Transverse colon (tissue), 4 donors: ENCODE results near the gene GNG3. TPM values are rescaled to one million over a fixed set of nuclear protein-coding genes. Genes with fewer than 3 reads are reported as not detected.
A peak's percentile ranks its signal among the peaks of the same experiment; 100 is the strongest.

Experiments used
- DNase-seq: peaks from one replicate; pipeline ENCODE4 v3.0.0-alpha.2; 2019
- H3K27ac ChIP-seq, 4 donors: fragments of 200-600 bp; sonication (generic); 2 replicates each; pipeline ENCODE4 v1.5.1; 2016 to 2018; ENCODE audit warnings: inconsistent platforms in 4 of 4
- H3K27me3 ChIP-seq: fragments of 200-600 bp; sonication (generic); 2 replicates; pipeline ENCODE4 v1.5.1; 2017; ENCODE audit warnings: inconsistent platforms
- H3K36me3 ChIP-seq, 4 donors: fragments of 200-600 bp; sonication (generic); 2 replicates each; pipeline ENCODE4 v1.5.1; 2017 to 2019; ENCODE audit warnings: inconsistent platforms in 4 of 4
- H3K4me1 ChIP-seq, 4 donors: fragments of 200-600 bp; sonication (generic); 2 replicates each; pipeline ENCODE4 v1.5.1; 2017 to 2020; ENCODE audit warnings: inconsistent platforms in 4 of 4
- H3K4me3 ChIP-seq, 4 donors: fragments of 200-600 bp; sonication (generic); 1 replicate in 1 of 4; 2 replicates in 3 of 4; pipeline versions ENCODE4 v1.5.1 to v1.6.1; 2017 to 2019; ENCODE audit warnings: inconsistent platforms in 4 of 4
- H3K9me3 ChIP-seq, 2 donors: fragments of 200-600 bp; sonication (generic); 2 replicates each; pipeline ENCODE4 v1.5.1; 2017 to 2019; ENCODE audit warnings: inconsistent platforms in 2 of 2
- CTCF ChIP-seq, 5 experiments: fragments of 200-600 bp in 3 of 5; fragments of 450-650 bp in 2 of 5; sonication (generic) in 3 of 5; IDR thresholded peaks; 1 replicate in 2 of 5; 2 replicates in 3 of 5; pipeline ENCODE4 v1.5.1; 2016 to 2017; ENCODE audit warnings: antibody characterized with exemption in 5 of 5, inconsistent platforms in 3 of 5, mild to moderate bottlenecking in 2 of 5, moderate library complexity in 1 of 5
- EP300 ChIP-seq: sonication (generic); formaldehyde crosslinking; IDR thresholded peaks from one replicate; pipeline ENCODE4 v1.6.1; 2017; ENCODE audit warnings: antibody characterized with exemption, low read depth
- POLR2A ChIP-seq: fragments of 450-650 bp; IDR thresholded peaks from one replicate; pipeline ENCODE4 v1.6.1; 2016; ENCODE audit warnings: antibody characterized with exemption, mild to moderate bottlenecking, moderate library complexity
- POLR2AphosphoS5 ChIP-seq, 3 donors: sonication (generic); formaldehyde crosslinking; IDR thresholded peaks; one replicate each; pipeline ENCODE4 v1.6.1; 2016; ENCODE audit warnings: antibody characterized with exemption in 3 of 3
- WGBS, 2 donors: methylation state at CpG; one replicate each; pipeline ENCODE4 v1.1.5; 2018; ENCODE audit warnings: low coverage in 1 of 2; 5-methylcytosine and 5-hydroxymethylcytosine counted together
- in situ Hi-C, 4 donors: fragments of 200-750 bp; cut with MboI; loops; one replicate each; pipeline versions ENCODE4 v1.15.0 to v1.15.1; 2017; ENCODE audit warnings: low sequenced_read_pairs in 3 of 4, low pct_ligation_motif_present in 1 of 4, low pct_unique_long_range_greater_than_20kb in 1 of 4
- intact Hi-C: fragments of 100-400 bp; cut with DNase I; formaldehyde crosslinking; loops from one replicate; pipeline ENCODE4 v1.15.1; 2023; ENCODE audit warnings: low total_unique reads
- total RNA-seq, 4 donors: library from RNA; depleted of rRNA; stranded (reverse); fragments of >200 nt; gene quantifications; one replicate each; pipeline ENCODE4 v1.1.0, GENCODE V29; 2016

Gene GNG3
- total RNA-seq, 4 donors from 2014 or later, result 0.64 TPM; not detected in 3

GRCh38 chr11:62676698-62677097, 30.8 kb upstream of the GNG3 start:
- Histone ChIP-seq H3K4me3 (no peak overlapping the region), H3K27me3 (no peaks in the 10 kb centered on the region), H3K27ac (no peak overlapping the region), H3K4me1 (peaks cover 24 to 41% (median 26%) of the 10 kb centered on the region in 4 donors), H3K9me3 (no peaks in the 10 kb centered on the region), H3K36me3 (peaks cover 0 to 15% (median 3%) of the 10 kb centered on the region in 4 donors)
- in situ Hi-C loops (loop anchor here in 2 of 4 donors (25.0 kb wide), 2 partner anchors 264 to 289 kb away; partner anchors contain the start of gene SCGB1A1 (in 1 of the 2)), intact Hi-C loops (no loop called here)
- 43 to 60% methylated on average over 4 to 6 of the region's 6 CpGs for WGBS, 2 donors
- TF ChIP-seq POLR2A (no peak), EP300 (no peak), CTCF (IDR thresholded peaks at IDR 0.05) (no peak), POLR2AphosphoS5 (IDR thresholded peaks at IDR 0.05) (no peak)
- no peak for DNase-seq

GRCh38 chr11:62677156-62677555, 30.3 kb upstream of the GNG3 start:
- in situ Hi-C loops, result loop anchor here in 2 of 4 donors (25.0 kb wide), 2 partner anchors 265 to 290 kb away; partner anchors contain the start of gene SCGB1A1 (in 1 of the 2)
- no peak overlapping the region for H3K4me3 ChIP-seq

GRCh38 chr11:62677714-62678113, 29.8 kb upstream of the GNG3 start:
- Histone ChIP-seq H3K27ac (peak overlapping the region in 2 of 4 donors; percentile 93 to 95), H3K27me3 (no peaks in the 10 kb centered on the region), H3K4me3 (peak overlapping the region in 1 of 4 donors; percentile 85), H3K4me1 (peaks cover 21 to 38% (median 23%) of the 10 kb centered on the region in 4 donors), H3K36me3 (peaks cover 0 to 15% (median 3%) of the 10 kb centered on the region in 4 donors), H3K9me3 (no peaks in the 10 kb centered on the region)
- 80 to 87% methylated on average over 5 to 15 of the region's 15 CpGs for WGBS, 2 donors
- no peak for DNase-seq
- intact Hi-C loops (no loop called here), in situ Hi-C loops (loop anchor here in 2 of 4 donors (25.0 kb wide), 2 partner anchors 265 to 290 kb away; partner anchors contain the start of gene SCGB1A1 (in 1 of the 2))
- no peak for TF ChIP-seq EP300
- no peak for TF ChIP-seq CTCF (IDR thresholded peaks at IDR 0.05)
- no peak for TF ChIP-seq POLR2AphosphoS5 (IDR thresholded peaks at IDR 0.05)
- TF ChIP-seq POLR2A, result no peak

More at GRCh38 chr11:62677156-62677555, 30.3 kb upstream of the GNG3 start:
- WGBS, 2 donors, result 82 to 88% methylated on average over 6 of the region's 6 CpGs
- H3K9me3 ChIP-seq, result no peaks in the 10 kb centered on the region
- no peak for DNase-seq
- H3K36me3 ChIP-seq, result peaks cover 0 to 15% (median 3%) of the 10 kb centered on the region in 4 donors
- TF ChIP-seq POLR2A (no peak), POLR2AphosphoS5 (IDR thresholded peaks at IDR 0.05) (no peak), CTCF (IDR thresholded peaks at IDR 0.05) (no peak), EP300 (no peak)
- H3K4me1 ChIP-seq, result peaks cover 24 to 41% (median 26%) of the 10 kb centered on the region in 4 donors
- intact Hi-C loops, result no loop called here
- H3K27ac ChIP-seq, result no peak overlapping the region
- no peaks in the 10 kb centered on the region for H3K27me3 ChIP-seq

GRCh38 chr11:62678433-62678769, 29.1 kb upstream of the GNG3 start:
- Histone ChIP-seq H3K27me3 (no peaks in the 10 kb centered on the region), H3K4me3 (peak overlapping the region; percentile 81 to 88 (median 86)), H3K9me3 (no peaks in the 10 kb centered on the region), H3K4me1 (peaks cover 14 to 35% (median 16%) of the 10 kb centered on the region in 4 donors), H3K36me3 (peaks cover 0 to 15% (median 3%) of the 10 kb centered on the region in 4 donors), H3K27ac (peak overlapping the region; percentile 89 to 95 (median 94))
- TF ChIP-seq POLR2A (no peak), CTCF (IDR thresholded peaks at IDR 0.05) (no peak), EP300 (no peak), POLR2AphosphoS5 (IDR thresholded peaks at IDR 0.05) (no peak)
- intact Hi-C loops, result no loop called here
- no peak for DNase-seq
- 4% methylated on average over 14 of the region's 16 CpGs; no CpG with 5 or more reads in 1 of the 2 donors for WGBS, 2 donors
- in situ Hi-C loops, result loop anchor here in 2 of 4 donors (25.0 kb wide), 2 partner anchors 266 to 291 kb away; partner anchors contain the start of gene SCGB1A1 (in 1 of the 2)
